ENCODE measurements around the gene FBXO47. TPM values are rescaled to one million over a fixed set of nuclear protein-coding genes. Genes with fewer than 3 reads are reported as not detected.

Gene FBXO47
- total RNA-seq, 3 donors from 2014 or later = not detected

GRCh38 chr17:39001703-39002637 lies 34.8 kb upstream of the FBXO47 start:
- intact Hi-C loops (cut with DNase I, micrococcal nuclease) = no loop called here
- Histone ChIP-seq H3K9me3 (peaks cover 8% of the 10 kb centered on the region), H3K4me3 (no peak overlapping the region), H3K4me1 (ENCODE audit: low read depth) (no peaks in the 10 kb centered on the region), H3K36me3 (ENCODE audit: low read depth) (no peaks in the 10 kb centered on the region)
- ATAC-seq (peak; percentile 85), DNase-seq (peak; percentile 46 to 79 (median 52))
- TF ChIP-seq CTCF (IDR thresholded peaks at IDR 0.05) = no peak

- intact Hi-C loops (cut with DNase I, micrococcal nuclease) = no loop called here
- ATAC-seq (no peak), DNase-seq (no peak)
- Histone ChIP-seq H3K36me3 (ENCODE audit: low read depth) (no peaks in the 10 kb centered on the region), H3K4me1 (ENCODE audit: low read depth) (no peaks in the 10 kb centered on the region), H3K9me3 (peaks cover 18% of the 10 kb centered on the region), H3K4me3 (no peak overlapping the region)
- TF ChIP-seq CTCF (IDR thresholded peaks at IDR 0.05) = no peak
Observed at GRCh38 chr17:39000021-39000601, 32.9 kb upstream of the FBXO47 start.

- H3K4me1 ChIP-seq (ENCODE audit: low read depth) = no peaks in the 10 kb centered on the region
- ATAC-seq (no peak), DNase-seq (no peak)
- TF ChIP-seq CTCF (IDR thresholded peaks at IDR 0.05) = no peak
- no peaks in the 10 kb centered on the region for H3K36me3 ChIP-seq (ENCODE audit: low read depth)
- H3K4me3 ChIP-seq = no peak overlapping the region
- intact Hi-C loops (cut with DNase I, micrococcal nuclease) = no loop called here
- H3K9me3 ChIP-seq = peaks cover 18% of the 10 kb centered on the region
Observed at GRCh38 chr17:38996660-38997337, 29.6 kb upstream of the FBXO47 start.

GRCh38 chr17:38994026-38994425 lies 26.8 kb upstream of the FBXO47 start:
- TF ChIP-seq CTCF (IDR thresholded peaks at IDR 0.05) = no peak
- Histone ChIP-seq H3K4me1 (ENCODE audit: low read depth) (no peaks in the 10 kb centered on the region), H3K4me3 (no peak overlapping the region), H3K36me3 (ENCODE audit: low read depth) (no peaks in the 10 kb centered on the region), H3K9me3 (peaks cover 18% of the 10 kb centered on the region)
- intact Hi-C loops (cut with DNase I, micrococcal nuclease) = no loop called here
- no peak for ATAC-seq
- no peak for DNase-seq

GRCh38 chr17:38984666-38985065 lies 17.5 kb upstream of the FBXO47 start:
- H3K4me3 ChIP-seq = no peak overlapping the region
- H3K4me1 ChIP-seq (ENCODE audit: low read depth) = peaks cover 6% of the 10 kb centered on the region
- H3K9me3 ChIP-seq = no peaks in the 10 kb centered on the region
- TF ChIP-seq CTCF (IDR thresholded peaks at IDR 0.05) = no peak
- intact Hi-C loops (cut with DNase I, micrococcal nuclease) = loop anchor here (10.0 kb wide), 3 partner anchors 160 to 260 kb away; partner anchors contain the start of gene PLXDC1 (in 1 of the 2)
- DNase-seq (no peak), ATAC-seq (no peak)
- no peaks in the 10 kb centered on the region for H3K36me3 ChIP-seq (ENCODE audit: low read depth)

Data from mucosa of descending colon (tissue), 3 donors.